Measurements from ENCODE around the gene HTR1D.
A peak's percentile ranks its signal among the peaks of the same experiment; 100 is the strongest.

Gene HTR1D

DNA sequence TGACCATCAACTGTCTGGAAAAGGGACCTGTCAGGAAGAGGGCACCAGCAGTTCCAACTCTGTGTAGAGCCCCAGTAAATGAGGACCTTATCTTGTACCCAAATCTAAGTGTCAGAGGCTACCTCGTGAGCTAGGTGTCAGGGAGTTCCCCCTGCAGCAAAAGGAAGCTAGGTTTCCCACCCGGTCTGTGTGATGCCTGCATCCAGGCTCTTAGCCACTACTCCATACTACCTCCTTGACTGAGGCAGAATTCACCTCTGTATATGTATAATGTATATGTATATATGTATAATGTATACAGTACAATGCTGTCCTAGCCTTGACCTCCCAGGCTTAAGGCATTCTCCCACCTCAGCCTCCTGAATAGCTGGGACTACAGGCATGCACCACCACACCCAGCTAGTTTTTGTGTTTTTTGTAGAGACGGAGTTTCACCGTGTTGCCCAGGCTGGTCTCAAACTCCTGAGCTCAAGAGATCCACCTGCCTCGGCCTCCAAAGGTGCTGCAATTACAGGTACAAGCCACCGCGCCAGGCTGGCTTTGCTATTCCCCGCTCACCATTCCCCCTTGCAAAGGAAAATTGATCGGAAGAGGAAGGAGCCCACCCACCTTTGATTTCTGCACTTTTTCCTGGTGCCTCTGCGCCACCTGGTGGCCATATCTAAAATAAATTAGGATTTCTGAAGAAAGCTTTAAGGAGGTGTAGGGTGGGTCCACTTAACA is 32.9 kb downstream of the HTR1D start:
- peak; percentile 72 for DNase-seq (ENCODE audit: low spot score)

GRCh38 chr1:23179862-23180261 is 37.4 kb downstream of the HTR1D start:
- DNase-seq (ENCODE audit: low spot score) = no peak

DNA sequence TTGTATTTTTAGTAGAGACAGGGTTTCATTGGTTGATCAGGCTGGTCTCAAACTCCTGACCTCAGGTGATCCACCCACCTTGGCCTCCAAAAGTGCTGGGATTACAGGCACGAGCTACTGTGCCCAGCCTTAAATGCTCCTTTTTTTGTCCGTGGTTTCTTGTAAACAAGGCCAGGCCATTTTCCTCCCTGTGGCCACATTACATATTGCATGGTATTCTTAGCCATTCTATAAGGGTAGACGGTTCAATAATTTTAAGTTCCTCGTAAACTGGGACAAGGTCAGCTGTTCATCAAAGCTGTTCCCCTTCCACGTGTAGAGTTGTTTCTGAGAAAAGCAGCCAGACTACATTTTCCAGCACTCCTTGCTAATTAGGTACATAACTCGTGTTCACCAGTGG is 38.4 kb downstream of the HTR1D start:
- DNase-seq (ENCODE audit: low spot score) = peak; percentile 47

DNA sequence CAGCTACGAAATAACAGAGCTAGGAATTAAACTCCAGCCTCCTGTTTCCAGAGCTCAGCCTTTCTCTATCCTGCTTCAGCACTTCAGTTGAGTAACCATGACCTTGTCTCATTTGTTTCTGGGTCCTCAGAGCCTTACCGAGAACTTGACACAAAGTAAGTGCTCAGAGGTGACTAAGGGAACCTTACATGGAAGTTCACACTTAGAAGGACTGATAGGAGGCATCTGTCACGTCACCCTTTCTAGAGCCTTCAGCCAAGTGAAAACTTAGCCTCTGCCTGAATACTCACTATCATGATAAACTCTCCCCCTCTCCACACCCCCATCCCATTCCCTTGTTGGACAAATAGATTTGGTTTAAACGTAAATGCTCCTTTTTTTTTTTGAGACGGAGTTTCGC is 38.9 kb downstream of the HTR1D start:
- DNase-seq (ENCODE audit: low spot score) = no peak

DNA sequence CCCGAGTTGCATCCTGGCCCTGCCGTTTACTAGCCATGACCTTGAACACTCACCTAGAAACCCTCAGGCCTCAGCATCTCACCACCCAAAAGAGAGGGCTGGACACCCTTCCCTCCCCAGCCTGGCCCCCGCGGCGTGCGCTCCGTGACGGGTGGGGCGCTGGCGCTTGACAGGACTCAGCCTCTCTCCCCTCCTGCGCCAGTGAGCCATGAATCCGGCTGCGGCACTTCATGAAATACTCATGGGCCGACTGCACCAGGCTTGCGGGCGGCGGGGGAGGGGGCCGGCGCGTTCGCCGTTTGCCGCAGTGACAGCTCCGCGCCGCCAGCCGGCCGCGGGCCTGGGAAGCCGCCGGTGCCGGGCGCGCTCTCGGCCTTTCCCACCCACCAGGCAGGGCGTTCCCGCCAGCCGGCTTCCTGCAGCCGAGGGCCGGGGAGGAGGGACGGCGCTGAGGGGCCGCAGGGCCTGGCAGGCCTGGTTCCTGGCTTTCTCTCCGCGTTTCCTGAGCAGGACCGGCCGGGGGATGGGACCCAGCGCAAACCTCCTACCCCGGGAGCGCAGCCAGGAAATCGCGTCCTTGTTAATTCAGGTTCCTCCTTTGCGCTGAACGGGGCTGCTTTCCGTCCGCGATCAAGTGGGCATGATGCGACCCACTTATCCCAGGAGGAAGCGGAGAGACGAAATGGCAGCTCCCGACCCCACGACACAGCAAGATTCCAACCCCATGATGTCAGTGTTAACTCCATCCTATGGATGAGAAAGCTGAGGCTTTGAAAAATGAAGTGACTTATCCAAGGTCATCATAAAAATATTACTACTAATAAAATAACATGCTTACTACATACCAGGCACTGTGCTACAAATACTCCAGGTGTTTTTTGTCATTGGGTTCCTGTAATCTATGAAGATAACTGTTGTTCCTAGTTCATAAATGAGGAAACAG is 39.6 kb downstream of the HTR1D start:
- peak; percentile 75 for DNase-seq (ENCODE audit: low spot score)

GRCh38 chr1:23177031-23177430 is 40.3 kb downstream of the HTR1D start:
- no peak for DNase-seq (ENCODE audit: low spot score)

- no peak for DNase-seq (ENCODE audit: low spot score)
These were observed 42.7 kb downstream of the HTR1D start for GRCh38 chr1:23174426-23175110.

GRCh38 chr1:23171181-23171755 is 46.0 kb downstream of the HTR1D start:
- DNase-seq (ENCODE audit: low spot score) = no peak

DNA sequence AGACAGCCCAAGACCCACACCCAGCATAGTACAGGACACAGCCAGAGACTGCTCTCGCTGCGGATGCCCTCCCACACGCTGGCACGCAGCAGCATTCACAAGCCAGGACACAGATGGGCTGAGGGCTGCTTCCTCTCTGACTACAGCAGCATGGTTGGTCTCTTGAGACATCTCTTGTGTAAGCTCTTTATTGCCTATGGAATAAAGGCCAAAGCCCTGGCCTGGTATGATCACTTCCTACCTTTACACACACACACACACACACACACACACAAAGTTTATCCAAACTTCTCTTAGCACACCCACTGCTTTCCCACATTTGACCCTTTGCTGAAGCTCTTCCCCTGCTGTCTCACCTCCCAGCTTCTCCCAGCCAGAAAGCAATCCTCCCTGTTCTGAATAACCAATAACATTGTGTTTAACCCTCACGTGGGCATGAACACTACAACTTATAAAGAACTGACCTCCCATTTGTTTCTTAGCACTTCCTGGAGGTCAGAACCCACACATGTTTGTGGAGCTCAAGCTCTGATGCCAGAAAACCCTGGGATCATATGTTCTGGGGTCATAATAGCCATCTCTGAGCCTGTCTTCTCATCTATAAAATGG is 47.5 kb downstream of the HTR1D start:
- peak; percentile 64 for DNase-seq (ENCODE audit: low spot score)

DNA sequence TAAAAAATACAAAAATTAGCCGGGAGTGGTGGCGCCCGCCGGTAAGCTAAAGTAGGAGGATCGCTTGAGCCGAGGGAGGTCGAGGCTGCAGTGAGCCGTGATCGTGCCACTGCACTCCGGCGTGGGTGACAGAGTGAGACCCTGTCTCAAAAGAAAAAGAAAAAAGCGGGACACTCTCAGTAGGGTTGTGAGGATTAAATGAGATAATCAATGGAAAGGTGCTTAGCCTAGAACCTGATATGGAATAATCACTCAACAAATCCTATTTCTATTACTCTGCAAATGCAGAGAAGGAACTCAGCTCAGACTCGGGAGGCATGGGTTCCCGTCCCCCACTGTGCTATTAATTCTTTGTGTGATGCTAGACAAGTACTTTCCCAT is 48.1 kb downstream of the HTR1D start:
- no peak for DNase-seq (ENCODE audit: low spot score)

GRCh38 chr1:23168445-23169194 is 48.7 kb downstream of the HTR1D start, which contains the start of gene LUZP1:
Gene LUZP1 (minus strand): TSS chr1:23168856.
- DNase-seq (ENCODE audit: low spot score) = peak; percentile 82

- DNase-seq (ENCODE audit: low spot score) = no peak
These were observed 49.2 kb downstream of the HTR1D start for GRCh38 chr1:23168079-23168444.

DNA sequence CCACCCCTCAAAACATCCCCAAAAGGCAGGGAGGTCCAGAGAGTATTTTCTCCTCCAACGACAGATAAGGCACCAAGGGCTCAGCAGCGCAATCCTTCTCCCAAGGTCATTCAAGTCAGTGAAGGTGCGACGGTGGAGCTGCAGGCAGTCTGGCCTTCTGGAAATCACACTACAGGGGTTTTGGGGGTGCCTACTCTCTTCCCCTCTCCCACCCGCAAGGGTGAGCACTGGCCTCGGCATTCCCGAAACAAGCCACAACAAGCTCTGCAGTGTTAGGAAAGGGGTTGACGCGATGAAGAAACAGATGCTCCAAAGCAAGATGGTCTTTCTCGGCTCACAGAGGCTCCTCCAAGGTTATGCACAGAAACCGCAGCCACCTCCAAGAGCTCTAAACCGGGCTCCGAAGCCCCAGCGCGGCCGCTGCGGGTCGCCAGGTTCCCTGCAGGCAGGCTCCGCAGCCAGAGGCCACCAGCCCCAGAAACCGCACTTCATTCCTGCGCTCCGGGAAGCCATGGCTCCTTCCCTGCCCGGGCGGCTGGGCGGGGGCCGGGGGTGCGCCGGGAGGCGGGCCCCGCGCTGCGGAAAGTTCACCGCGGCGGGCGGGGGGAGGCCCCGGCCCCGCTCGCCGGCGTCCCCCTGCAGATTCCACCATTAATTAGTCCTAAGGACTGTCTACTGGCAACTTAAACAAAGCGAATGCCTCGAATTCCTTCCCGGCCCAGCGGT is 49.8 kb downstream of the HTR1D start:
- DNase-seq (ENCODE audit: low spot score) = peak; percentile 71

- no peak for DNase-seq (ENCODE audit: low spot score)
These were observed 50.4 kb downstream of the HTR1D start for GRCh38 chr1:23166854-23167253.

GRCh38 chr1:23163395-23163794 is 53.9 kb downstream of the HTR1D start:
- no peak for DNase-seq (ENCODE audit: low spot score)

GRCh38 chr1:23159963-23160877 is 57.1 kb downstream of the HTR1D start:
- no peak for DNase-seq (ENCODE audit: low spot score)

- no peak for DNase-seq (ENCODE audit: low spot score)
These were observed 60.4 kb downstream of the HTR1D start for GRCh38 chr1:23156940-23157339.

- DNase-seq (ENCODE audit: low spot score) = no peak
These were observed 64.2 kb downstream of the HTR1D start for GRCh38 chr1:23152966-23153684.

DNA sequence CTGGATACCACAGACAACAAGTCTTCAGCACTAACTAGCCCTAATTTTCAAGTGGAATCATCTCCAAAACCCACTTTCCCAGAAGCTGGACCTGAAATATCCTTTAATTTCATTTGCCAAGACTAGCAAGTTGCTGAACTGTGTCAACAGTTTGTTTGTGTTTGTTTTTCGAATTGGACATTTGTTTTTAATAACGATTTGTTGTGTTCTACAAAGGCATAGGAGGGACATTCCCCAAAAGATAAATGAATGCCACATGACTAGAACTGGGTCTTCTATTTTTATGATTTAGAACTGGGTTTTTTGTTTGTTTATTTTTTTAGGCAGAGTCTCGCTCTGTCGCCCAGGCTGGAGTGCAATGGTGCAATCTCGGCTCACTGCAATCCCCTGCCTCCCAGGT is 66.6 kb downstream of the HTR1D start:
- DNase-seq (ENCODE audit: low spot score) = no peak

Data from NAMALWA (cell line).